K562 (cell line): ENCODE measurements around the gene ZMIZ1.

Experiments used
- ATF1 ChIP-seq, 2 experiments: fragments of 450-650 bp in 1 of 2; IDR thresholded peaks; 2 replicates each; pipeline ENCODE4 v1.6.1; 2016; ENCODE audit warnings: missing compliant biosample characterization in 1 of 2, missing genetic modification characterization in 1 of 2
- CLOCK ChIP-seq: fragments of 250-450 bp; sonication (Bioruptor Pico); IDR thresholded peaks from 2 replicates; pipeline ENCODE4 v1.4.0; 2020; ENCODE audit warnings: mild to moderate bottlenecking, moderate library complexity, borderline replicate concordance
- CTCF ChIP-seq, 3 experiments: IDR thresholded peaks in 2 of 3; conservative IDR thresholded peaks in 1 of 3; 2 replicates each; pipeline ENCODE4 v1.5.1; 2011 to 2012; ENCODE audit warnings: low read length in 3 of 3, mild to moderate bottlenecking in 3 of 3, control low read depth in 2 of 3, improper control_type of control experiment in 1 of 3, inconsistent platforms in 1 of 3, low read depth in 1 of 3, mixed read lengths in 1 of 3, moderate library complexity in 1 of 3; ENCODE audit not compliant: insufficient read depth in 2 of 3
- E2F5 ChIP-seq: sonication (generic); formaldehyde crosslinking; IDR thresholded peaks from 2 replicates; pipeline ENCODE4 v1.8.0; 2022; ENCODE audit warnings: mild to moderate bottlenecking, missing genetic modification reagents
- EZH2 ChIP-seq: IDR thresholded peaks from 2 replicates; pipeline ENCODE4 v1.6.1; 2012; ENCODE audit warnings: low read depth, mild to moderate bottlenecking, inconsistent platforms, low read length, borderline replicate concordance
- NFIC ChIP-seq: fragments of 450-650 bp; IDR thresholded peaks from 2 replicates; pipeline ENCODE4 v1.6.1; 2017; ENCODE audit warnings: mild to moderate bottlenecking, inconsistent platforms
- NONO ChIP-seq, 2 experiments: fragments of 200-400 bp in 1 of 2; fragments of 450-650 bp in 1 of 2; formaldehyde crosslinking in 1 of 2; IDR thresholded peaks; 2 replicates each; pipeline ENCODE4 v1.6.1; 2017; ENCODE audit warnings: low read depth in 2 of 2, mild to moderate bottlenecking in 2 of 2, moderate library complexity in 2 of 2, low read length in 1 of 2
- PRDM10 ChIP-seq: fragments of 450-650 bp; IDR thresholded peaks from 2 replicates; pipeline ENCODE4 v1.6.1; 2018; ENCODE audit not compliant: partially characterized antibody
- PRMT5 ChIP-seq: sonication (generic); formaldehyde crosslinking; IDR thresholded peaks from 2 replicates; pipeline ENCODE4 v1.5.0; 2020; ENCODE audit warnings: missing genetic modification reagents
- RAD21 ChIP-seq, 2 experiments: fragments of 250-450 bp in 1 of 2; fragments of 450-650 bp in 1 of 2; sonication (Bioruptor Pico) in 1 of 2; formaldehyde crosslinking in 1 of 2; IDR thresholded peaks in 1 of 2; conservative IDR thresholded peaks in 1 of 2; 2 replicates each; pipeline versions ENCODE4 v1.4.0 to v1.8.0; 2020 to 2022; ENCODE audit warnings: mild to moderate bottlenecking in 2 of 2, moderate library complexity in 1 of 2
- RBM22 ChIP-seq: fragments of 200-400 bp; formaldehyde crosslinking; IDR thresholded peaks from 2 replicates; pipeline ENCODE4 v1.6.1; 2018; ENCODE audit warnings: low read length, low read depth; ENCODE audit not compliant: poor library complexity, severe bottlenecking
- ZKSCAN1 ChIP-seq: fragments of 150-350 bp; IDR thresholded peaks from 2 replicates; pipeline ENCODE4 v1.6.1; 2016; ENCODE audit warnings: low read depth, low read length
- ZNF143 ChIP-seq: sonication (generic); formaldehyde crosslinking; IDR thresholded peaks from 2 replicates; pipeline ENCODE4 v1.9.0; 2022; ENCODE audit warnings: mild to moderate bottlenecking, missing genetic modification reagents
- ZNF449 ChIP-seq: fragments of 250-450 bp; sonication (Bioruptor Pico); IDR thresholded peaks from 2 replicates; pipeline ENCODE4 v1.8.0; 2022; ENCODE audit warnings: moderate library complexity, mild to moderate bottlenecking, inconsistent platforms

GRCh38 chr10:79119306-79119705 lies 50.5 kb downstream of the ZMIZ1 start:
- TF ChIP-seq ZNF143: no peak
- TF ChIP-seq NONO (IDR thresholded peaks at IDR 0.05; ENCODE audit: low read depth in 2 of 2, low read length in 1 of 2): no peak
- TF ChIP-seq PRMT5: no peak
- TF ChIP-seq CTCF (IDR thresholded peaks at IDR 0.05 in 2 of 3, conservative IDR thresholded peaks at IDR 0.05 in 1 of 3; ENCODE audit: insufficient read depth in 2 of 3, low read depth in 1 of 3, low read length in 3 of 3): no peak
- no peak for TF ChIP-seq ZNF449 (CRISPR knock-in tag)
- no peak for TF ChIP-seq EZH2
- TF ChIP-seq ATF1 (CRISPR knock-in tag; IDR thresholded peaks at IDR 0.05): no peak
- no peak for TF ChIP-seq ATF1 (tag; IDR thresholded peaks at IDR 0.05)
- TF ChIP-seq E2F5 (CRISPR knock-in tag): no peak
- no peak for TF ChIP-seq RAD21 (CRISPR knock-in tag; conservative IDR thresholded peaks at IDR 0.05 in 1 of 2, IDR thresholded peaks at IDR 0.05 in 1 of 2)
- no peak for TF ChIP-seq PRDM10
- TF ChIP-seq NFIC: no peak
- no peak for TF ChIP-seq ZKSCAN1
- TF ChIP-seq CLOCK (CRISPR knock-in tag): no peak
- TF ChIP-seq RBM22: no peak
